Body of pancreas (tissue), 4 donors: ENCODE results near the gene LRRC15.

ENCODE experiments used
- POLR2A ChIP-seq, 3 donors: fragments of 450-650 bp; IDR thresholded peaks; one replicate each; pipeline ENCODE4 v1.6.1; 2016; ENCODE audit warnings: antibody characterized with exemption in 3 of 3, mild to moderate bottlenecking in 2 of 3
- TF ChIP-seq, protein P1 (sequence below), 7 experiments: fragments of 450-650 bp in 4 of 7; fragments of 200-600 bp in 3 of 7; sonication (generic) in 3 of 7; IDR thresholded peaks; one replicate each; pipeline ENCODE4 v1.5.1; 2016 to 2019; ENCODE audit warnings: antibody characterized with exemption in 7 of 7

DNA sequence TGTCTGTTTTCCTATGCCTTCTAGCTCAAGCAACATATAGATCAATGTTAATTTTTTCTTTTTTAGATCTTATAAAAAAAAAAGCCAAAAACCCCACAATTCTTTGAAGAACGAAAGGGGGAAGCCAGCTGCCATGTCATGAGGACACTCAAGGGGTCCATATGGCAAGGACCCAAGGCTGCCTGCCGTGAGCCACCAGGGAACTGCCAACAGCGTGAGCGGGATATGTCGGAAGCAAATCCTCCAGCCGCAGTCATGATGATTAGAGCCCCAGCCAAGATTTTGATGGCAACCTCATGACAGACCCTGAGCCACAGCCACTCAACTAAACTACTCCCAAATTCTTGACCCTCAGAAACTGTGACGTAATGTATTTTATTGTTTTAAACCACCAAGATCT, 23.0 kb upstream of the LRRC15 start:
- TF ChIP-seq, protein P1, sequence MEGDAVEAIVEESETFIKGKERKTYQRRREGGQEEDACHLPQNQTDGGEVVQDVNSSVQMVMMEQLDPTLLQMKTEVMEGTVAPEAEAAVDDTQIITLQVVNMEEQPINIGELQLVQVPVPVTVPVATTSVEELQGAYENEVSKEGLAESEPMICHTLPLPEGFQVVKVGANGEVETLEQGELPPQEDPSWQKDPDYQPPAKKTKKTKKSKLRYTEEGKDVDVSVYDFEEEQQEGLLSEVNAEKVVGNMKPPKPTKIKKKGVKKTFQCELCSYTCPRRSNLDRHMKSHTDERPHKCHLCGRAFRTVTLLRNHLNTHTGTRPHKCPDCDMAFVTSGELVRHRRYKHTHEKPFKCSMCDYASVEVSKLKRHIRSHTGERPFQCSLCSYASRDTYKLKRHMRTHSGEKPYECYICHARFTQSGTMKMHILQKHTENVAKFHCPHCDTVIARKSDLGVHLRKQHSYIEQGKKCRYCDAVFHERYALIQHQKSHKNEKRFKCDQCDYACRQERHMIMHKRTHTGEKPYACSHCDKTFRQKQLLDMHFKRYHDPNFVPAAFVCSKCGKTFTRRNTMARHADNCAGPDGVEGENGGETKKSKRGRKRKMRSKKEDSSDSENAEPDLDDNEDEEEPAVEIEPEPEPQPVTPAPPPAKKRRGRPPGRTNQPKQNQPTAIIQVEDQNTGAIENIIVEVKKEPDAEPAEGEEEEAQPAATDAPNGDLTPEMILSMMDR (IDR thresholded peaks at IDR 0.05), result no peak
- no peak for TF ChIP-seq POLR2A (IDR thresholded peaks at IDR 0.05)
